GM19463 (cell line): ENCODE results near the gene VSIG10L2.

Experiments used
- ATAC-seq: cut with Tn5 transposase; IDR thresholded peaks from one replicate; pipeline ENCODE4 v1.9.1; 2021; ENCODE audit warnings: mild to moderate bottlenecking, moderate library complexity; ENCODE audit not compliant: unreplicated experiment

The VSIG10L2 gene

DNA sequence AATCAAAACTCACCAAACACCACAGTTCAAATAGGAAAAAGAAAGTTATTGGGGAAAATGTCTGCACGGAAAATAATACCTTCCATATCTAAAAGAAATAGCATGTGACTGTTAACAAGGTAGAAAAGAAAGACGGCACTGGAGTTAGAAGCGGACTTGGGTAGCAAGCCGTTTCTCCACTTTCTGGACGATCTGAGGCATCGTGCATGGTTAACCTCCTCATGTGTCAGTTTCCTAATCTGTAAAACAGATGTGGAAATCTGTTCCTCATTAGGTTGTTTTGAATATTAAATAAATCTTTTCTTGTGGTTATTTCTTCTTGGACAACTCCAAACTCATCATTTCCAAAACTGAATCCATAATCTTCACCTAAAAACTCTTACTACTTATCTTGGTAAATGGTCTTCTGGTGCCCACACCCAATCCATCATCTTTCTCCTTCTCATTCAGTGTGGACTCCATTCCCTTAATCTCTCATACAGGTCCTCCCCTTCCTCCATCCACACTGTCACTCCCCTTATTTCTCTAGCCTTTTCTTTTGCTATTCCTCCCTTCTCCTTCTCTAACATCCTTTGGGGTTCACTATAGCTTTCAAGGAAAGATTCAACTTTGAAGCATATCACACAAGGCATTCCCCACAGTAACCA is 53.5 kb downstream of the VSIG10L2 start:
- ATAC-seq: no peak

GRCh38 chr11:126002181-126002580 is 56.3 kb downstream of the VSIG10L2 start:
- no peak for ATAC-seq
